ENCODE data around the gene E2F6.

DNA sequence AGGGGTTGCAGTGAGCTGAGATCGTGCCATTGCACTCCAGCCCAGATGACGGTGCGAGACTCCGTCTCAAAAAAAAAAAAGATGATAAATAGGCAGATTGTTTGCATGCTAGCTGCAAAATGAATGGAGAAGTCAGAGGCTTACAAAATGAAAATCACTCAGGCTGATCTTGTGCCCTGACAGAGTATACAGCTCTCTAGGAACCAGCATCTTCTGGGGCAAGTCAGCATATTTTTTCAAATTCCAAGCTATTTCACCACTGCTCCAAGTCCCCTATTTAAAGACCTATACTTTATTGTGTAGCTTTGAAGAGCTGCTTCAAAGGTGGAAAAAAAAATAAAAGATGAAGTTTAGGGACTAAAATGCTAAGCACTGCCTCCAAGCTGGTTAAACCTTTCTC lies 6.1 kb downstream of the E2F6 start:
- TF ChIP-seq POLR2A (IDR thresholded peaks at IDR 0.05) (no peak), POLR2AphosphoS5 (IDR thresholded peaks at IDR 0.05) (no peak)
- TF ChIP-seq, protein P1, sequence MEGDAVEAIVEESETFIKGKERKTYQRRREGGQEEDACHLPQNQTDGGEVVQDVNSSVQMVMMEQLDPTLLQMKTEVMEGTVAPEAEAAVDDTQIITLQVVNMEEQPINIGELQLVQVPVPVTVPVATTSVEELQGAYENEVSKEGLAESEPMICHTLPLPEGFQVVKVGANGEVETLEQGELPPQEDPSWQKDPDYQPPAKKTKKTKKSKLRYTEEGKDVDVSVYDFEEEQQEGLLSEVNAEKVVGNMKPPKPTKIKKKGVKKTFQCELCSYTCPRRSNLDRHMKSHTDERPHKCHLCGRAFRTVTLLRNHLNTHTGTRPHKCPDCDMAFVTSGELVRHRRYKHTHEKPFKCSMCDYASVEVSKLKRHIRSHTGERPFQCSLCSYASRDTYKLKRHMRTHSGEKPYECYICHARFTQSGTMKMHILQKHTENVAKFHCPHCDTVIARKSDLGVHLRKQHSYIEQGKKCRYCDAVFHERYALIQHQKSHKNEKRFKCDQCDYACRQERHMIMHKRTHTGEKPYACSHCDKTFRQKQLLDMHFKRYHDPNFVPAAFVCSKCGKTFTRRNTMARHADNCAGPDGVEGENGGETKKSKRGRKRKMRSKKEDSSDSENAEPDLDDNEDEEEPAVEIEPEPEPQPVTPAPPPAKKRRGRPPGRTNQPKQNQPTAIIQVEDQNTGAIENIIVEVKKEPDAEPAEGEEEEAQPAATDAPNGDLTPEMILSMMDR (IDR thresholded peaks at IDR 0.05) = no peak
